ENCODE measurements around the gene GDE1.

Gene GDE1

DNA sequence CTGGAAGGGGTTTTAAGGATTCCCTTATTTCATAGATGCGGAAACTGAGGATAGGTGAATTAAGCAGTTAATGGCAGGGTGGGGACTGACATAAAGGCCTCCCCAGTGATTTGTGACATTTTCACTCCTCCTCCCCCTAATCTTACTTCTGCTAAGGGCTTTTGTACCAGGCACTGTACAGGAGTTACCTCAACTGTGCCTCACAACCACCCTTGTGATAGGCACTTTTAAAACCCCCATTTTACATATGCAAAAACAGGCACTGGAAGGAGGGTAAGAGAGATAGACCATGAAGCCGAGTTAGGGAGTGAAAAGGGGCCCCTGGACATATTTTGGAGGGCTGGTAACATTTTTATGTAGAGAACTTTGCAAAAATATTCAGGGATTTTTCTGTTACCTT, 862 bp upstream of the GDE1 start:
- no peak for DNase-seq (ENCODE audit: extremely low read depth, insufficient read length)
- H3K36me3 ChIP-seq (ENCODE audit: control insufficient read depth, insufficient read depth, low read length) = no peaks in the 10 kb centered on the region; the same call in 1 of the 2 replicates
- TF ChIP-seq, protein P1, sequence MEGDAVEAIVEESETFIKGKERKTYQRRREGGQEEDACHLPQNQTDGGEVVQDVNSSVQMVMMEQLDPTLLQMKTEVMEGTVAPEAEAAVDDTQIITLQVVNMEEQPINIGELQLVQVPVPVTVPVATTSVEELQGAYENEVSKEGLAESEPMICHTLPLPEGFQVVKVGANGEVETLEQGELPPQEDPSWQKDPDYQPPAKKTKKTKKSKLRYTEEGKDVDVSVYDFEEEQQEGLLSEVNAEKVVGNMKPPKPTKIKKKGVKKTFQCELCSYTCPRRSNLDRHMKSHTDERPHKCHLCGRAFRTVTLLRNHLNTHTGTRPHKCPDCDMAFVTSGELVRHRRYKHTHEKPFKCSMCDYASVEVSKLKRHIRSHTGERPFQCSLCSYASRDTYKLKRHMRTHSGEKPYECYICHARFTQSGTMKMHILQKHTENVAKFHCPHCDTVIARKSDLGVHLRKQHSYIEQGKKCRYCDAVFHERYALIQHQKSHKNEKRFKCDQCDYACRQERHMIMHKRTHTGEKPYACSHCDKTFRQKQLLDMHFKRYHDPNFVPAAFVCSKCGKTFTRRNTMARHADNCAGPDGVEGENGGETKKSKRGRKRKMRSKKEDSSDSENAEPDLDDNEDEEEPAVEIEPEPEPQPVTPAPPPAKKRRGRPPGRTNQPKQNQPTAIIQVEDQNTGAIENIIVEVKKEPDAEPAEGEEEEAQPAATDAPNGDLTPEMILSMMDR (IDR thresholded peaks at IDR 0.05; ENCODE audit: insufficient read depth, low read length, poor library complexity, severe bottlenecking) = no peak
- no peaks in the 10 kb centered on the region for H3K27me3 ChIP-seq (replicated peaks; ENCODE audit: control insufficient read depth, insufficient read depth, low read length)
- no peak overlapping the region for H3K4me3 ChIP-seq (replicated peaks; ENCODE audit: low read depth, low read length)

DNA sequence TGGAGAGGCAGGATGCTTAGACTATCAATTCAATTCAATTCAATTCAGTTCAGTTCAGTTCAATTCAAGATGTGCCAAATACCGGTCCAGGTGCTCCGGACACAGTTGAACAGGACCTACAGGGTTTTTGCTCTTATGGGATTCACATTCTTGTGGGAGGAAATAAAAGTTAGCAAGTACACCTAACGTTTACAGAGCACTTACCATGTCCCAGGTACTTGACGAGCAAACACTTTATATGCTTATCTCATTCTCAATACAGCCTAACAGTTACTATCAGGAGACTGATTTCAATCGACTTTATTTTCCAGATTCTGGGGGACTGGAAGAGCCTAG, 467 bp upstream of the GDE1 start:
- H3K36me3 ChIP-seq (ENCODE audit: control insufficient read depth, insufficient read depth, low read length) = no peaks in the 10 kb centered on the region; the same call in 1 of the 2 replicates
- no peak for DNase-seq (ENCODE audit: extremely low read depth, insufficient read length)
- TF ChIP-seq, protein P1 (IDR thresholded peaks at IDR 0.05; ENCODE audit: insufficient read depth, low read length, poor library complexity, severe bottlenecking) = no peak
- H3K4me3 ChIP-seq (replicated peaks; ENCODE audit: low read depth, low read length) = peak overlapping the region; percentile 80; the same call in 1 of the 2 replicates
- no peaks in the 10 kb centered on the region for H3K27me3 ChIP-seq (replicated peaks; ENCODE audit: control insufficient read depth, insufficient read depth, low read length)

DNA sequence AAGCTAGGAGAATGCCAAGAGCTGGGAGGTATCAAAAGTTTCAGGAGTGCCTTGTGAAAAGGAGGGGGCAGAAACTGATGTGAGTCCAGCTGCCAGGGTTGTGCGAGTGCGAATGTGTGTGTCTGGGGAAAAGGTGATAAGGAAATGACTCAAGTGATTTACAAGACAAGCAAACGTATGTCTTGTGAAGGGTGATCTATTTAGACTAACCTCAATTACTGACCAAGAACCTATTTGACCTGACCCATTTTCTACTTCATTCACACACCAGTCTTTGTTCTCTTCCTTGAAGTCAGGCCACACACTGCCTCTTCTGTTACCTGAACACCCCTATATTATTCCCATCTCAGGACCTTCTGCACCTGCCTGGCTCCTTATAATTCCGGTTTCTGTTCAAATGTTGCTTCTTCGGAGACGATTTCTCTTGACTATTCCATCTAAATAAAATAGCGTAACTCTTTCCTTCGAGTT, 1.0 kb downstream of the GDE1 start:
- Histone ChIP-seq H3K27me3 (replicated peaks; ENCODE audit: control insufficient read depth, insufficient read depth, low read length) (no peaks in the 10 kb centered on the region), H3K4me3 (replicated peaks; ENCODE audit: low read depth, low read length) (peak overlapping the region; percentile 80), H3K36me3 (ENCODE audit: control insufficient read depth, insufficient read depth, low read length) (no peaks in the 10 kb centered on the region; the same call in 1 of the 2 replicates)
- DNase-seq (ENCODE audit: extremely low read depth, insufficient read length) = no peak
- TF ChIP-seq, protein P1 (IDR thresholded peaks at IDR 0.05; ENCODE audit: insufficient read depth, low read length, poor library complexity, severe bottlenecking) = no peak

DNA sequence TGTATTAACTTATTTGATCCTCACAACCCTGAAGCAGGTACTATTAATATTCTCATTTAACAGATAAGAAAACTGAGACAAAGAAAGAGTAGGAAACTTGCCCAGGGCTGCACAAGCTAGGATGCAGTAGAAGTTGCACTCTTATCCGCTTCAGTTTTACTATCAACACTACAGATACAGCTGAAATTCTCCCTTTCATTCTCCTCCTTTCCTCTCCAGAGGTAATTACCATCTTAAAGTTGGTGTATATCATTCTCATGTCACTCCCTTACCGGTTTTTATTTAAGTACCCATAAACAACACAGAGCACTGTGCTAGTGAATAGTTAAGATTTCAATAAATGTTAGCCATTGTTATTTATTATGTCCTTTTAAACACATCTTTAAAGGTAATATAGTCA, 3.5 kb downstream of the GDE1 start:
- Histone ChIP-seq H3K4me3 (replicated peaks; ENCODE audit: low read depth, low read length) (no peak overlapping the region), H3K27me3 (replicated peaks; ENCODE audit: control insufficient read depth, insufficient read depth, low read length) (no peaks in the 10 kb centered on the region), H3K36me3 (ENCODE audit: control insufficient read depth, insufficient read depth, low read length) (no peaks in the 10 kb centered on the region; the same call in none of the 2 replicates)
- no peak for DNase-seq (ENCODE audit: extremely low read depth, insufficient read length)
- TF ChIP-seq, protein P1 (IDR thresholded peaks at IDR 0.05; ENCODE audit: insufficient read depth, low read length, poor library complexity, severe bottlenecking) = no peak

DNA sequence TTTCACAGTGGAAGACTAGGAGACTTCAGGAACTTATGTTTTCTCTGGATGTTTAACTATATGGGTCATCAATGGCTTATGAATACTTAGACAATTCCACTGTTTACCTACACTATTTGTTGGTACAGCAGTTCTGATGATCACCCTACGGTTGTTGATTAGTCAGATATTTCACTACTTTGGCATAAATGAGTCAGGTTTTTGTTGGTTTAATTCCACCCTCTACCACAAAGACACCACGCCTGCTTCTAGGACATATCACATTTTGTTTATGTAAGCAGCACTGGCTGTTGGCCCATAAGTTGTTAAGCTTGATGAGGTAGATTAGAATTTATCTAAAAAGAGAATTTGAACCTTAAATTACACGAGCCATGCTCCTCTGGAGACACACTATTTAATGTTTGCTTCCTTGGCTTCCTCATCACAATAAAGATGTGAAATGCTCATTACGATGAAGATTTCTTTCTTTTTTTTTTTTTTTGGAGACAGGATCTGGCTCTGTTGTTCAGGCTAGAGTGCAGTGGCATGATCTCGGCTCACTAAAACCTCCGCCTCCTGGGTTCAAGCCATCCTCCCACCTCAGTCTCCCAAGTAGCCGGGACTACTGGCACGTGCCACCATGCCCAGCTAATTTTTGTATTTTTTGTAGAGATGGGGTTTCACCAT, 4.3 kb downstream of the GDE1 start:
- no peaks in the 10 kb centered on the region for H3K27me3 ChIP-seq (replicated peaks; ENCODE audit: control insufficient read depth, insufficient read depth, low read length)
- no peak for DNase-seq (ENCODE audit: extremely low read depth, insufficient read length)
- H3K36me3 ChIP-seq (ENCODE audit: control insufficient read depth, insufficient read depth, low read length) = no peaks in the 10 kb centered on the region; the same call in none of the 2 replicates
- H3K4me3 ChIP-seq (replicated peaks; ENCODE audit: low read depth, low read length) = no peak overlapping the region
- TF ChIP-seq, protein P1 (IDR thresholded peaks at IDR 0.05; ENCODE audit: insufficient read depth, low read length, poor library complexity, severe bottlenecking) = no peak
